K562 (cell line): ENCODE results near the gene C2orf42. TPM values are rescaled to one million over a fixed set of nuclear protein-coding genes. Genes with fewer than 3 reads are reported as not detected.

Experiments used
- ARID2 ChIP-seq: fragments of 450-650 bp; IDR thresholded peaks from 2 replicates; pipeline ENCODE4 v1.6.1; 2017; ENCODE audit warnings: antibody characterized with exemption, mild to moderate bottlenecking
- CHD4 ChIP-seq: fragments of 200-600 bp; sonication (generic); IDR thresholded peaks from 3 replicates; pipeline ENCODE4 v1.6.1; 2012; ENCODE audit warnings: low read depth, mild to moderate bottlenecking, mixed read lengths, low read length, inconsistent platforms; ENCODE audit not compliant: insufficient read depth, insufficient replicate concordance, poor library complexity, severe bottlenecking
- KDM4B ChIP-seq, 2 experiments: fragments of 450-650 bp in 1 of 2; sonication (generic) in 1 of 2; IDR thresholded peaks; 2 replicates each; pipeline ENCODE4 v1.6.1; 2016 to 2017; ENCODE audit warnings: borderline replicate concordance in 2 of 2, antibody characterized with exemption in 1 of 2, low read depth in 1 of 2, mild to moderate bottlenecking in 1 of 2
- PHB ChIP-seq: fragments of 250-450 bp; sonication (Bioruptor Pico); IDR thresholded peaks from 2 replicates; pipeline ENCODE4 v1.5.0; 2021
- PKNOX1 ChIP-seq: fragments of 450-650 bp; IDR thresholded peaks from 2 replicates; pipeline ENCODE4 v1.6.1; 2016
- POLR2A ChIP-seq: fragments of 450-650 bp; conservative IDR thresholded peaks from 2 replicates; pipeline ENCODE4 v1.6.1; 2016
- SP2 ChIP-seq: IDR thresholded peaks from 2 replicates; pipeline ENCODE4 v1.6.1; 2011; ENCODE audit warnings: mild to moderate bottlenecking, low read depth, low read length, moderate library complexity; ENCODE audit not compliant: poor library complexity, severe bottlenecking; ENCODE audit errors: extremely low read depth
- SRSF9 ChIP-seq: fragments of 200-400 bp; formaldehyde crosslinking; IDR thresholded peaks from 2 replicates; pipeline ENCODE4 v1.6.1; 2017; ENCODE audit warnings: low read depth, low read length, borderline replicate concordance
- XRCC5 ChIP-seq: fragments of 200-400 bp; formaldehyde crosslinking; IDR thresholded peaks from 2 replicates; pipeline ENCODE4 v1.6.1; 2017; ENCODE audit warnings: low read depth, mild to moderate bottlenecking, low read length
- ZBTB40 ChIP-seq, 2 experiments: fragments of 450-650 bp in 1 of 2; sonication (generic) in 1 of 2; formaldehyde crosslinking in 1 of 2; IDR thresholded peaks; 2 replicates each; pipeline versions ENCODE4 v1.7.1 to v1.9.0; 2016 to 2022; ENCODE audit warnings: inconsistent platforms in 1 of 2, mild to moderate bottlenecking in 1 of 2, missing genetic modification reagents in 1 of 2
- ZNF146 ChIP-seq: IDR thresholded peaks from one replicate; pipeline ENCODE4 v1.6.1; 2018; ENCODE audit warnings: missing compliant biosample characterization; ENCODE audit not compliant: unreplicated experiment
- ZNF431 ChIP-seq: sonication (generic); formaldehyde crosslinking; IDR thresholded peaks from 2 replicates; pipeline ENCODE4 v1.8.0; 2022; ENCODE audit warnings: mild to moderate bottlenecking, missing genetic modification reagents
- polyA plus RNA-seq, 8 experiments: library from polyadenylated mRNA; depleted of rRNA in 4 of 8; stranded (reverse) in 5 of 8; unstranded in 3 of 8; fragments of >200 nt; fragmentation: Nextera tagmentation in 2 of 8; fragmentation: Illumina TruSeq in 1 of 8; extraction: Ambion mirVana in 2 of 8; extraction: Trizol in 1 of 8; gene quantifications; 2 replicates each; pipeline versions ENCODE4 v1.2.1 to v1.2.3, GENCODE V29; 2011 to 2014; ENCODE audit warnings: inconsistent platforms in 1 of 8, missing spikeins in 1 of 8
- total RNA-seq, 7 experiments: library from RNA; depleted of rRNA in 6 of 7; stranded (reverse); fragments of >200 nt in 6 of 7; fragmentation: Illumina TruSeq in 2 of 7; extraction: Trizol in 2 of 7; gene quantifications; 2 replicates each; pipeline versions ENCODE4 v1.2.1 to v1.2.3, GENCODE V29; 2011 to 2021; ENCODE audit warnings: low replicate concordance in 1 of 7
- TF ChIP-seq, protein P1 (sequence below), 2 experiments: fragments of 450-650 bp in 1 of 2; sonication (generic) in 1 of 2; formaldehyde crosslinking in 1 of 2; IDR thresholded peaks in 1 of 2; conservative IDR thresholded peaks in 1 of 2; 2 replicates each; pipeline versions ENCODE4 v1.6.1 to v1.8.1; 2016 to 2023; ENCODE audit warnings: mild to moderate bottlenecking in 2 of 2, moderate library complexity in 2 of 2, inconsistent platforms in 1 of 2, missing genetic modification reagents in 1 of 2

Gene C2orf42
- total and polyA plus RNA-seq, 9 of the 15 experiments (the other 6 are each of a cell fraction or from before 2014, with no cell fraction given), result 4.6 to 10.9 (median 7.5) TPM

DNA sequence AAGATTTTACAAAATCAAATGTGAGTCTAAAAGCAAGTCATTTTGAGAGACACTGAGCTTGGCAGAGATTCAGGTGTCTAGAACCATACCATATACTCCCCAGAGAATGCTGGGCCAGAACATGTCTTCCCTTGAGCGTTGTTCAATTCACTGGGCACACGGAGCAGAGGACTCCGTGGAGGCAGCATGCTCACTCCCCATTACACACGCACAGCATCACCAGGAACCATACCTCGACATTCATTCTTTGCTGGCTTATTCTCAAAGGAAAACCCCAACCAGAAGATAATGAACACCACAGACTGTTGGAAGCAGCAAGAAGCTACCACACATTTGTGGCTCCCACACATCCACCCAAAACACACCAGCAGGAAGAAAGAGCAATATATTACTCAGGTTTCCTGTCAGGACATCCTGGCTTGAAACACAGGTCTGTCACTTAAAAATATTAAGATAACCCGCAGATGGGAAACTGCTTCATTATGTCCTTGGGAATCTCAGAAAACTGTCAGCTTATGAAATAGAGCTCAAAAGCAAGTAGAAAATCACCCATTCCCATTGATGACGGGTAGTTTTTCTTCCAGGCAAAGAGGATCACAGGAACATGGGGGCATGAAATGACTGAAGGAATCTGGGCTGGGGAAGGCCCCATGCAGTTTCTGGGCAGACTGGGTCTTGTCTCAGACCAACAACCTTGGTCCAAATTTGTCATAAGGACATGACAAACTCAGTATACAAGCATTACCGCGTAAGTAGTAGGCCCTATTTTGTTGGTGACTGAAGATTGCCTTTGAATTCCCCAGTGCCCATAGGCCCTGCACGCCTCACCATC, 57.1 kb downstream of the C2orf42 start (continued):
- TF ChIP-seq PKNOX1 (peak; percentile 37), ZBTB40 (IDR thresholded peaks at IDR 0.05) (no peak), ZBTB40 (CRISPR knock-in tag; IDR thresholded peaks at IDR 0.05) (no peak), ARID2 (no peak), ZNF146 (CRISPR knock-in tag) (no peak), CHD4 (no peak), XRCC5 (no peak), KDM4B (IDR thresholded peaks at IDR 0.05; ENCODE audit: borderline replicate concordance in 2 of 2, low read depth in 1 of 2) (no peak), PHB (CRISPR knock-in tag) (no peak), POLR2A (no peak), SRSF9 (no peak), ZNF431 (CRISPR knock-in tag) (no peak), SP2 (no peak)
- TF ChIP-seq, protein P1, sequence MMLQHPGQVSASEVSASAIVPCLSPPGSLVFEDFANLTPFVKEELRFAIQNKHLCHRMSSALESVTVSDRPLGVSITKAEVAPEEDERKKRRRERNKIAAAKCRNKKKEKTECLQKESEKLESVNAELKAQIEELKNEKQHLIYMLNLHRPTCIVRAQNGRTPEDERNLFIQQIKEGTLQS (IDR thresholded peaks at IDR 0.05), result no peak
- TF ChIP-seq, protein P1 (CRISPR knock-in tag; conservative IDR thresholded peaks at IDR 0.05), result no peak
